LoVo (cell line): ENCODE measurements around the gene CAP2.
"Not testable (repeated sequence)": the region's sequence is repeated elsewhere in the genome, so short reads cannot be mapped to it uniquely, and the experiment has no call there.

ENCODE experiments used
- DNase-seq: peaks from one replicate; pipeline ENCODE4 v3.0.0-alpha.2; 2016; ENCODE audit warnings: low spot score

The CAP2 gene

GRCh38 chr6:17396256-17396655 is 2.9 kb downstream of the CAP2 start:
- DNase-seq = no peak

GRCh38 chr6:17397764-17398194 is 4.4 kb downstream of the CAP2 start:
- DNase-seq = no peak

GRCh38 chr6:17405181-17405943 is 12.0 kb downstream of the CAP2 start:
- DNase-seq = not testable (repeated sequence)

DNA sequence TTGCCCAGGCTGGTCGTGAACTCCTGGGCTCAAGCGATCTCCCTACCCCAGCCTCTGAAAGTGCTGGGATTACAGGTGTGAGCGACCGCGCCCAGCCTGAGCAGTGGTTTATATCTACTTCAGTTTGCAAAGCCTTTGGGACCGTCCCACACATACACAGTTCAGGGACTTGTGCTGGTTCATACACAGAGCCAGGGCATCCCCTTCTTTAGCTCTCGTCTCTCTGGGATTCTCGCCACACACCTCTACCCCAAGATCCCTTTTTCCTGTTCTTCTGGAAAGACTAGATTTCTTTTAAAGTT is 12.5 kb downstream of the CAP2 start:
- DNase-seq = no peak

GRCh38 chr6:17408081-17408480 is 14.7 kb downstream of the CAP2 start:
- DNase-seq = no peak

GRCh38 chr6:17410281-17410680 is 16.9 kb downstream of the CAP2 start:
- DNase-seq = no peak

DNA sequence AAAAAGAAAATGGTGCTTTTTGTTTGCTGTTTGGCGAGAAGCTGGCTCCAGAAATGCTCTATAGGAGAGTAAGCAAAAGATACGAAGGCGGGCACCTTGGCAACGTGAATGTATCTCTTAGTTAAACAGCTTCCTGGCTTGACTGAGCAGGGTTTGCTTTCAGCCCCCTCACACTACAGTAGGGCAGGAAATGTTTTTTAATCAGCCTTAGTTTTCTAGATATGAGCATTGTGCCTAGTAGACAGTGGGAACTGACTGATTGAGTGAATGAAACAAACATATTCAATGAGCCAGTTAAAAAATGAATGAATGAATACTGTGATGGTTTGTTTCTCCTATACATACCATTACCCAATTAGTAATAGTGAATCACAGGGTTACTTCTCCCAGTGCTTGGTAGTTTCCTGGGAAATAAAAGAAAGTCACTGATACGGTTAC is 19.9 kb downstream of the CAP2 start:
- DNase-seq = no peak

- DNase-seq = not testable (repeated sequence)
Observed at GRCh38 chr6:17414395-17414794, 21.0 kb downstream of the CAP2 start.

DNA sequence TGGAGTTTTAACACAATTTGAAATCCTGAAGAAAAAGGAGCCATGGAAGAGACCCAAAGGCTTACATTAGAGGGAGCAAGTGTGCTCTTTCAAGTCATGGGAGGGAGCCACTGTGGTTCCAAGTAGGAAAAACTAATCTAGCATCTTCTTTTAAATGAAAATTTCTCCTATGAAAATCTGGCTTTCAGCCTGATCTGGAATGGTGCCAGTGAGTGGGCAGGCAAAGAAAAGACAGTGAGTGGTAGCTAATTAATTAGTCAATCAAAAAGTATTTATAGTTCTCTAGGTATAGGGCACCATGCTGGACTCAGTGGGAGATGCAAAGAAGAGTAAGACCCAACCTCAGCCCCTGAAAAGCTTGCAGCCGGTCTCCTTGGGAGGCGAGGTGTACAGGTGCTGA is 21.9 kb downstream of the CAP2 start:
- no peak for DNase-seq

- DNase-seq = no peak
Observed at GRCh38 chr6:17416806-17417205, 23.4 kb downstream of the CAP2 start.

DNA sequence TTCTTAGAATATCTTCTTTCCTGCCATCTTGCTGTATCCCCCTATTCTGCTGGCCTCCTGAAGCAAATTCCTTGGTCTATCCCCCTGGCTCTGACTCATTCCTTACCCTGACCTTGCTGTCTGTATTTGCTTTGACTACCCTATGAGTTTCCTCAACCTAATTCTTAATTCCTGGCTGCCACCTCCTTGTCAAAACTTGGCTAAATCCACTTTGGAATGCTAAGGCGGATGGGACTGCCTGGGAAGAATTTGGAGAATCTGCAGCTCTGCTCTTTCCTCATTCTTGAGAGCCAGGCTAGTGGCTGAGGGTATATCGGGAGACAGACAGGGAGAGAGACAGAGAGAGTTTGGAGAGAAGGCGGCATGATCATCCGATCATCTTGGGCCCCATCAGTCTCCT is 24.4 kb downstream of the CAP2 start:
- no peak for DNase-seq

DNA sequence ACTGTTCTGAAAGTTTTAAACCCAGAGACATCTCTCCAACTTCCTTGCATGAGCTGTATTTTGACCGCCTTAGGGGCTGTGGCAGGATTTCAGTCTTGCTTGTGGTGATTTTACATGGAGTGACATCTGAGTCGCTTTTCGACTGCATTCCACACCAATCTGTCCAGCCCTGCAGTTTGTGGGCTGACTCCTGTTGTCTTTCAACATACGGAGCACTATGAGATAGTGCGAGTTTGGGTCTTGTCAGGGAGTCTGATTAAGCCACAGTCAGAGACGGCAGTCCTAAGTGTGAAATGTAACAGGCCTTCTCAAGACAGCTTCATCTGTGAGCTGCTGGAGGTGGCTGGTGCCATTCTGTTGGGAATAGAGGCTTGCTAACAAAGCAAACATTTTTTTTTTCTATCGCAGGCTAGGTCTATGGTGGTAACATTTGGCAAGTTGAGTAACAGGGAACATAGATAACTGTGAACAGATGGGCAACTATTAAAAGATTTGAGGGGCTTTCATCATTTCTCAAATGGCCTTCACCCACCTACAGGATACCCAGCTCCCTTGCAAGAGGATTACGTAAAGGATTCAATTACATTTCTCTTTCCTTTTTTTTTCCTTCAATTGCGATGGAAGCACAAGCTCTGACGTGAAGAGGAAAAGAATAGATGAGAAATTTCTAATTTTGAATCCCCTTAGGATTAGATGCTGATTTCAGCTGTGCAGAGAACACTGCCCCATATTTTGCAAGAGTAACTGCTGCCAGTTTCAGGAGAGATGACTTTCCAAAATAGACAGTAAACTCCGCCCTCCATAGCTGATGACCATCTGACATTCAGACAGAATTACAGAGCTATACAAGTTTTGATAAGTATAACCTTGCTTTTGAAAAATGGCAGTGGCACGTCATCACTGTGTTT is 25.1 kb downstream of the CAP2 start:
- no peak for DNase-seq

DNA sequence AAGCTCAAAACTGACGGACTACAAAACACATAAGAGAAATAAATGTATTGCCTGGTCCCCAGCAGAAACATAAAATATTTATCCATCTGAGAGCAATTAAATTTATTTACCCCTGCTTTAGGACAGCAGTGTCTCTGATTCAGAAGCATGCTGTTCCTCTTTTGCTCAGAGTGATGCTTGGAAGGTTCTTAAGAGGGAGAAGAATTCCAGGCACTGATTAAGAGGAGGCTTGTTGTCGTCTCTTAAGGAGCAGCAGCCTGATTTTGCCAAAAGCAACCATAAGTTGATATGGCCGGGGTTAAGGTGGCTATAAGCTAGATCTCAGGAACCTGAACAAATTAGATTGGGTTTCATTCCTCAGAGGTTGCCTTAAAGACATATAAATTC is 25.8 kb downstream of the CAP2 start:
- no peak for DNase-seq

DNA sequence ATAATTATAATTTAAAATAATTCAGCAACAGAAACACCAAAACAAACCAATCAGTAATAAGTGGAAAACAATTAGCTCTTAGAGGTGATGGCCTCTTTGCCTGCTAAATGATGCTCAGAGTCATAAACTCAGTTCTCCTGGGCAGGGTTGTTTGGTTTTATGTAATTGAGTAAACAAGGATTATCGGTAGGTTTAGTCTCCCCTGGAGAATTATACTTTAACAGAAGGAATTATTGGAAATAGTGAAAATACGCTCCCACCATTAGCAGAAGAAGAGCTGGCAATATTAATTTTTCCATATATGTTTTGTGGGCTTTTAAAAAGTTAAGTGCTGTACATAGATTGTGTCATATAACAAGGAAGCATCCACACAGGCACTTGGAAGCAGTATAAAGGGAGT is 27.0 kb downstream of the CAP2 start:
- no peak for DNase-seq

GRCh38 chr6:17421406-17421805 is 28.0 kb downstream of the CAP2 start:
- no peak for DNase-seq

GRCh38 chr6:17423026-17423425 is 29.6 kb downstream of the CAP2 start:
- no peak for DNase-seq

DNA sequence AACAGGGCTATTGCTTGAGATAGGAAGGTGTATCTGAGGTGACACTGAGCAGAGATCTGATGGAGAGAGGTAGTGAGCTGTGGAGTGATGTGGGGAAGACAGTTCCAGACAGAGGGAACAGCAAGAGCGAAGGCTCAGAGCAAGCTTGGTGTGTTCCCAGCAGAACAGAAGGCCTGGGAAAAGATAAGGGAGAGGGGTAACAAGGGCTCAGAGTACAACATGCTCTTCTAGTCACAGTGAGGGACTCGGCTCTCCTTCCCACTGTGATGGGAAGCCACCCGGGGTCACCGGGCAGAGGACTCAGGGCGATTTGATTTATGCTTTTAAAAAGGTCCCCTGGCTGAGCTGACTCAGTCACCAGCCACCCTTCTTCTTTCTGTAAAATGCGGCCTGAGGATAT is 33.7 kb downstream of the CAP2 start:
- no peak for DNase-seq

- DNase-seq = no peak
Observed at GRCh38 chr6:17427617-17428016, 34.2 kb downstream of the CAP2 start.

GRCh38 chr6:17428595-17429120 is 35.3 kb downstream of the CAP2 start:
- DNase-seq = not testable (repeated sequence)

GRCh38 chr6:17429383-17430061 is 36.1 kb downstream of the CAP2 start:
- DNase-seq = no peak

- DNase-seq = no peak
Observed at GRCh38 chr6:17431581-17431980, 38.2 kb downstream of the CAP2 start.

DNA sequence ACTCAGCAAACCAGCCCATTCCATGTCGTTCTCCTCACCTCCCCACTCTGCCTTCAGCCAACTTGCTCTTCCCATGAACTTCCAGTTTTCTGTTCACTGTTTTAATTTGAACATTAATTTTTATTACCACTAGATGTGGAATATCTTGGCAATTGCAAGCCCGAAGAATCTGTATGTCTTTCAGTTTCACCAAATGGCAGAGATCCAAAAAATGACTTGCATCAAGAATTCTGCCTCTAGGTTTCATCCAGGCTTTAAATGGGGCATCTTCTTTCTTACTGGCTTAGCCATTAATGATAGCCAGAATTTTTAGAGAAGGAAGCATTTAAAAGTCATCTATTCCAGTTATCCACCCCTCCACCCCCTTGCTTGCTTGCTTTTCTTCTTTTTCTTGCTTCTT is 39.0 kb downstream of the CAP2 start:
- no peak for DNase-seq
